ENCODE measurements around the gene GAREM2. TPM values are rescaled to one million over a fixed set of nuclear protein-coding genes. Genes with fewer than 3 reads are reported as not detected.

GAREM2 gene
- total RNA-seq = 1 to 10 TPM; 1.8 to 5.5 (median 3.3) TPM

DNA sequence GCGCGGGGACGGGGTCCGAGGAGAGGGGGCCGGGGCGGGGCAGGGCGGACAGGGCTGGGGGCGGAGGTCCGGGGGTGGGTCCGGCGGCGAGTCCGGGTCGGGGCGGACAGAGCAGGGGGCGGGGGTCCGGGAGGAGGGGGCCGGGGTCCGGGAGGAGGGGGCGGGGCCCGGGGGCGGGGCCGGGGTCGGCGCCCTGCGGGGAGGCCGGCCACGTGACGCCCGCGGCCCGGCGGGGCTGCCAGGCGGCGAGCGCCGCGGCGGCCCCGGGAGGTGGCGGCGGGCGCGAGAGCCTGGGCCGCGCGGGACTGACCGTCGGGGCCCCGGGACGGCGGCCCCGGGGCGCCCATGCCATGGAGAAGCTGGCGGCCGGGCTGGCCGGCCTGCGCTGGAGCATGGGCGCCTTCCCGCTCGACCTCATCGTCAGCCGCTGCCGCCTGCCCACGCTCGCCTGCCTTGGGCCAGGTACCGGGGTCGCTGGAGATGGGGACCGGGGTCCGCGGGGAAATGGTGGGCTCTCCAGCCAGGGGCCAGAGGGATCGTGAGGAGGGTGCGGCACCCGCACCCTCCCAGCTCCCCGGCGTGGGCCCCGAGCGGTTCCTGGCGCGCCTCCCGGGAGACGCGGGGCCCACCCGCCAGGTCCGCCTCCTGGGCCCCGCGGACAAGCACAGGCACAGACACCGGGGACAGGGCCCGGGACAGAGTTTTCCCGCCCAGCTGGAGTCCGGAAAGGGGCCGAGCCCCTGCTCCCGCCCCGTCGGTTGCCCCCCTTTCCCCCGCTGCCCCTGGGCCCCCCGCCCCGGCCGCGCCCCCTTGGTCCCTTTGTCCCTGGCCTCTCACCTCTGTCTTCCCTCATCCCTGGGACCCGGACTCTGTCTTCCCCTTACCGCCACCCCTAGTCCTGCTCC is at the start of gene GAREM2:
Gene GAREM2 (plus strand): TSS at position 218 of the 905 bp plus-strand sequence. CDS start 133 bp downstream, at position 351.
- peaks cover 0 to 18% (median 11%) of the 10 kb centered on the region in 3 donors for H3K4me1 ChIP-seq
- ATAC-seq = no peak
- no peaks in the 10 kb centered on the region for H3K9me3 ChIP-seq
- H3K27me3 ChIP-seq = peaks cover 60% of the 10 kb centered on the region
- H3K36me3 ChIP-seq = no peaks in the 10 kb centered on the region
- no peak within 1 kb of the TSS for H3K27ac ChIP-seq
- H3K4me3 ChIP-seq = peak within 1 kb of the TSS; percentile 15 to 52
- WGBS, 2 donors (ENCODE audit: low coverage in 1 of 2) = 3% methylated on average over 21 of the region's 102 CpGs; no CpG with 5 or more reads in 1 of the 2 donors
- TF ChIP-seq POLR2A (IDR thresholded peaks at IDR 0.05) = no peak
- TF ChIP-seq CTCF (IDR thresholded peaks at IDR 0.05) = no peak
- TF ChIP-seq POLR2AphosphoS5 (IDR thresholded peaks at IDR 0.05) = no peak
- no peak for TF ChIP-seq EP300 (IDR thresholded peaks at IDR 0.05)

DNA sequence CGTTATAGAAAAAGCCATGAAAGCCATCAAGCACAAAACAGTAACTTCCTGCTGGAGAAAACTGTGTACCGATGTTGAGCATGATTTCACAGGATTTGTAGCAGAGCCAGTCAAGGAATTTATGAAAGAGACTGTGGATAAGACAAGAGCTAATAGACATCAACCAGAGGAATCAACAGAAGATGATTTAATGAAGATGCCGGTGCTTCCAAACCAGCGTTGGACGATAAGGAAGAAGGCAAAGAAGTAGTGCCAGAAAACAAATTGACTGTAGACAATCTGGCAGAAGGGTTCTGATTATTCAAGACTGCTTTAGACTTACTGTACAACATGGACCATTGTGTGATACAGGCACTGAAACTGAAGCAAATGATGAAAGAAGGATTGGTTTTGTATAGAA is 49.5 kb upstream of the GAREM2 start:
- no peak for ATAC-seq
- no peak for TF ChIP-seq EP300 (IDR thresholded peaks at IDR 0.05)
- TF ChIP-seq CTCF (IDR thresholded peaks at IDR 0.05) = no peak
- no peak for TF ChIP-seq POLR2A (IDR thresholded peaks at IDR 0.05)
- TF ChIP-seq POLR2AphosphoS5 (IDR thresholded peaks at IDR 0.05) = no peak
- Histone ChIP-seq H3K4me1 (peaks cover 0 to 33% (median 0%) of the 10 kb centered on the region in 3 donors), H3K27me3 (no peaks in the 10 kb centered on the region), H3K9me3 (no peaks in the 10 kb centered on the region), H3K27ac (no peak overlapping the region), H3K4me3 (no peak overlapping the region), H3K36me3 (peaks cover 0 to 10% of the 10 kb centered on the region in 2 donors)
- WGBS, 2 donors (ENCODE audit: low coverage in 1 of 2) = 68 to 70% methylated on average over 4 to 5 of the region's 5 CpGs

GRCh38 chr2:26126074-26126473 is 46.8 kb upstream of the GAREM2 start:
- Histone ChIP-seq H3K36me3 (peaks cover 0 to 27% of the 10 kb centered on the region in 2 donors), H3K9me3 (no peaks in the 10 kb centered on the region), H3K27ac (no peak overlapping the region), H3K4me1 (peaks cover 0 to 10% (median 0%) of the 10 kb centered on the region in 3 donors), H3K4me3 (no peak overlapping the region), H3K27me3 (no peaks in the 10 kb centered on the region)
- no peak for ATAC-seq
- WGBS, 2 donors (ENCODE audit: low coverage in 1 of 2) = 53 to 57% methylated on average over 1 to 4 of the region's 4 CpGs
- TF ChIP-seq POLR2AphosphoS5 (IDR thresholded peaks at IDR 0.05) (no peak), EP300 (IDR thresholded peaks at IDR 0.05) (no peak), CTCF (IDR thresholded peaks at IDR 0.05) (no peak), POLR2A (IDR thresholded peaks at IDR 0.05) (no peak)

DNA sequence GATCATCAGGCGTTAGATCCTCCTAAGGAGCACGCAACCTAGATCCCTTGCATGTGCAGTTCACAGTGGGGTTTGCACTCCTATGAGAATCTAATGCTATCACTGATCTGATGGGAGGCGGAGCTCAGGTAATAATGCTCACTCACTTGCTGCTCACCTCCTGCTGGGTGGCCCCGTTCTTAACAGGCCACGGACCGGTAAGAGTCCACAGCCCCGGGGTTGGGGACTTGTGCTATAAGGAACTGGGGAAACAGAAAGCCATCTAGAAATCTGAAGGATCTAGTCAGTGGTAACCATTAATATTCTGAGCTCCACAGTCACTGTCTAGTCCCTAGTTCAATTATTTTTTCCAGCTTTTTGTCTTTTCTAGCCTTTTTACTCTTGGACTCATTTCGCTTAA is 44.7 kb upstream of the GAREM2 start:
- no peak overlapping the region for H3K4me3 ChIP-seq
- peaks cover 0 to 32% of the 10 kb centered on the region in 2 donors for H3K36me3 ChIP-seq
- H3K9me3 ChIP-seq = no peaks in the 10 kb centered on the region
- 96 to 98% methylated on average over 4 to 6 of the region's 8 CpGs for WGBS, 2 donors (ENCODE audit: low coverage in 1 of 2)
- TF ChIP-seq POLR2A (IDR thresholded peaks at IDR 0.05) (no peak), CTCF (IDR thresholded peaks at IDR 0.05) (no peak), EP300 (IDR thresholded peaks at IDR 0.05) (no peak), POLR2AphosphoS5 (IDR thresholded peaks at IDR 0.05) (no peak)
- ATAC-seq = no peak
- no peaks in the 10 kb centered on the region for H3K27me3 ChIP-seq
- H3K4me1 ChIP-seq = peaks cover 0 to 10% (median 0%) of the 10 kb centered on the region in 3 donors
- no peak overlapping the region for H3K27ac ChIP-seq
